HCT116 (cell line): ENCODE measurements around the gene HINT2.

Source experiments
- EZH2 ChIP-seq: fragments of 200-600 bp; sonication (generic); IDR thresholded peaks from 2 replicates; pipeline ENCODE4 v1.6.1; 2017; ENCODE audit warnings: antibody characterized with exemption, mixed run types
- EZH2phosphoT487 ChIP-seq: fragments of 200-600 bp; IDR thresholded peaks from 2 replicates; pipeline ENCODE4 v1.6.1; 2018; ENCODE audit warnings: antibody characterized with exemption, borderline replicate concordance
- POLR2A ChIP-seq: IDR thresholded peaks from 2 replicates; pipeline ENCODE4 v1.7.0; 2011; ENCODE audit warnings: borderline replicate concordance; ENCODE audit not compliant: insufficient read depth, insufficient read length; ENCODE audit errors: extremely low read depth
- POLR2AphosphoS5 ChIP-seq: IDR thresholded peaks from 2 replicates; pipeline ENCODE4 v1.6.1; 2011; ENCODE audit warnings: mild to moderate bottlenecking, low read depth, low read length, moderate library complexity
- REST ChIP-seq: IDR thresholded peaks from 2 replicates; pipeline ENCODE4 v1.6.1; 2012; ENCODE audit warnings: low read depth
- SP1 ChIP-seq: IDR thresholded peaks from 2 replicates; pipeline ENCODE4 v1.6.1; 2012; ENCODE audit warnings: low read depth
- SRF ChIP-seq: IDR thresholded peaks from 2 replicates; pipeline ENCODE4 v1.6.1; 2012; ENCODE audit warnings: low read depth
- YY1 ChIP-seq: IDR thresholded peaks from 2 replicates; pipeline ENCODE4 v1.6.1; 2011; ENCODE audit warnings: low read length, low read depth, moderate library complexity, mild to moderate bottlenecking; ENCODE audit not compliant: insufficient replicate concordance; ENCODE audit errors: extremely low read depth
- TF ChIP-seq, protein P1 (sequence below), 3 experiments: fragments of 200-600 bp in 1 of 3; sonication (generic) in 1 of 3; IDR thresholded peaks in 2 of 3; conservative IDR thresholded peaks in 1 of 3; 2 replicates each; pipeline ENCODE4 v1.5.1; 2012 to 2017; ENCODE audit warnings: low read depth in 2 of 3, low read length in 2 of 3, antibody characterized with exemption in 1 of 3, borderline replicate concordance in 1 of 3, control low read depth in 1 of 3, mild to moderate bottlenecking in 1 of 3, mixed read lengths in 1 of 3, mixed run types in 1 of 3, moderate library complexity in 1 of 3; ENCODE audit not compliant: insufficient read depth in 1 of 3

- TF ChIP-seq, protein P1, sequence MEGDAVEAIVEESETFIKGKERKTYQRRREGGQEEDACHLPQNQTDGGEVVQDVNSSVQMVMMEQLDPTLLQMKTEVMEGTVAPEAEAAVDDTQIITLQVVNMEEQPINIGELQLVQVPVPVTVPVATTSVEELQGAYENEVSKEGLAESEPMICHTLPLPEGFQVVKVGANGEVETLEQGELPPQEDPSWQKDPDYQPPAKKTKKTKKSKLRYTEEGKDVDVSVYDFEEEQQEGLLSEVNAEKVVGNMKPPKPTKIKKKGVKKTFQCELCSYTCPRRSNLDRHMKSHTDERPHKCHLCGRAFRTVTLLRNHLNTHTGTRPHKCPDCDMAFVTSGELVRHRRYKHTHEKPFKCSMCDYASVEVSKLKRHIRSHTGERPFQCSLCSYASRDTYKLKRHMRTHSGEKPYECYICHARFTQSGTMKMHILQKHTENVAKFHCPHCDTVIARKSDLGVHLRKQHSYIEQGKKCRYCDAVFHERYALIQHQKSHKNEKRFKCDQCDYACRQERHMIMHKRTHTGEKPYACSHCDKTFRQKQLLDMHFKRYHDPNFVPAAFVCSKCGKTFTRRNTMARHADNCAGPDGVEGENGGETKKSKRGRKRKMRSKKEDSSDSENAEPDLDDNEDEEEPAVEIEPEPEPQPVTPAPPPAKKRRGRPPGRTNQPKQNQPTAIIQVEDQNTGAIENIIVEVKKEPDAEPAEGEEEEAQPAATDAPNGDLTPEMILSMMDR (IDR thresholded peaks at IDR 0.05 in 2 of 3, conservative IDR thresholded peaks at IDR 0.05 in 1 of 3; ENCODE audit: borderline replicate concordance in 1 of 3, insufficient read depth in 1 of 3, low read depth in 2 of 3, low read length in 2 of 3) = no peak
- TF ChIP-seq SRF (no peak), YY1 (no peak), EZH2 (no peak), POLR2A (no peak), REST (no peak), POLR2AphosphoS5 (no peak), SP1 (no peak), EZH2phosphoT487 (no peak)
These were observed 21.8 kb upstream of the HINT2 start for GRCh38 chr9:35836595-35836994.
